ENCODE data around the gene FSCN2.

DNA sequence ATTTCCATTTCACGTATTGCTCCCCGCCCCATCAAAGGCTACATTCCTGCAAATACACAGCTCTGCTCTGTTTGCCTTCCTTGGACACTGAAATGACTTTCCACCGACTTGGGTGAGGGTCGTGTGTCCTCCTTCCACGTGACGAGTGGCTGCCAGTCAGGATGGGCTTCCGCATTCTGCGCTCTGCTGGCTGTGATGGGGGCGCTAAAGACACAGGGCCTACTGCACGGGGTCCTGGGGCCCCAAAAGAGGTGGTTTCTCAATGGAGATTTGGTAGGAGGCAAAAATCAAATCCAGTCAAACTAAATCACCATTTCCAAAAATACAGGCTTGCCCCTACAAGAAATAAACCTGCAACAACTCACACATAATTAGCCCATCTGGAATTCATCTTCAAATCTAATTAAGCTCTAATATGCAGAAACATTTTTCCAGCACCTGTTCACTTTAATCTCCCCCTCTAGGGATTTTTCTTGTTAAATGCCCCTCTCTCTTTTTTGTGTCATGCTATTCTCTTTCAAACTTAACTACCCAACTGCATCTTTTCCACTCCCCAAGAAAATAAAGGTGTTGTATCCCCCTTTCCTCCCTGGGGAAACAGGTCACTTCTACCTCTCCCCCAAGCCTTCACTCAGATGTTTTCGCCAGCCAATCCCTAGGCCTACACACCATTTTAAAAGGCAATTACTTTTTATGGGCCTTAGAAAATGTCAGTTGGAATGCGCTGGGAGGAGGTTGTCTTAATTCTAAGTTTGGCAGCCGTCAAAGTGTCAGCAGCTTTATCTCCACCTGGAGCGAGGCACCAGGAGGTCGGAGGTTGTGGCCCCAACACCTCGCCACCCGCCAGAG, 45.8 kb downstream of the FSCN2 start:
- TF ChIP-seq, protein P1, sequence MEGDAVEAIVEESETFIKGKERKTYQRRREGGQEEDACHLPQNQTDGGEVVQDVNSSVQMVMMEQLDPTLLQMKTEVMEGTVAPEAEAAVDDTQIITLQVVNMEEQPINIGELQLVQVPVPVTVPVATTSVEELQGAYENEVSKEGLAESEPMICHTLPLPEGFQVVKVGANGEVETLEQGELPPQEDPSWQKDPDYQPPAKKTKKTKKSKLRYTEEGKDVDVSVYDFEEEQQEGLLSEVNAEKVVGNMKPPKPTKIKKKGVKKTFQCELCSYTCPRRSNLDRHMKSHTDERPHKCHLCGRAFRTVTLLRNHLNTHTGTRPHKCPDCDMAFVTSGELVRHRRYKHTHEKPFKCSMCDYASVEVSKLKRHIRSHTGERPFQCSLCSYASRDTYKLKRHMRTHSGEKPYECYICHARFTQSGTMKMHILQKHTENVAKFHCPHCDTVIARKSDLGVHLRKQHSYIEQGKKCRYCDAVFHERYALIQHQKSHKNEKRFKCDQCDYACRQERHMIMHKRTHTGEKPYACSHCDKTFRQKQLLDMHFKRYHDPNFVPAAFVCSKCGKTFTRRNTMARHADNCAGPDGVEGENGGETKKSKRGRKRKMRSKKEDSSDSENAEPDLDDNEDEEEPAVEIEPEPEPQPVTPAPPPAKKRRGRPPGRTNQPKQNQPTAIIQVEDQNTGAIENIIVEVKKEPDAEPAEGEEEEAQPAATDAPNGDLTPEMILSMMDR (conservative IDR thresholded peaks at IDR 0.05; ENCODE audit: low read depth in 2 of 2), result peak in 1 of 2 experiments; percentile 31; a peak in 3 of 4 replicates
- no peak for TF ChIP-seq POLR2AphosphoS5 (IDR thresholded peaks at IDR 0.05; ENCODE audit: low read depth)
- no peak for TF ChIP-seq ETS1 (IDR thresholded peaks at IDR 0.05)
- TF ChIP-seq EZH2 (IDR thresholded peaks at IDR 0.05; ENCODE audit: low read depth, unreplicated experiment), result no peak
- TF ChIP-seq ZNF114 (CRISPR knock-in tag; IDR thresholded peaks at IDR 0.05), result no peak
- TF ChIP-seq JUNB (IDR thresholded peaks at IDR 0.05; ENCODE audit: unreplicated experiment), result no peak
- no peak for TF ChIP-seq REST (IDR thresholded peaks at IDR 0.05; ENCODE audit: unreplicated experiment)
- TF ChIP-seq EZH2phosphoT487 (IDR thresholded peaks at IDR 0.05; ENCODE audit: unreplicated experiment), result no peak
- no peak for TF ChIP-seq ZNF462 (CRISPR knock-in tag; IDR thresholded peaks at IDR 0.05)
- no peak for TF ChIP-seq STAT1 (IDR thresholded peaks at IDR 0.05; ENCODE audit: unreplicated experiment)
- no peak for TF ChIP-seq NANOG (IDR thresholded peaks at IDR 0.05; ENCODE audit: borderline replicate concordance)
- no peak for TF ChIP-seq CREB1 (CRISPR knock-in tag; IDR thresholded peaks at IDR 0.05; ENCODE audit: low read depth)
